Fibroblast of lung (primary cell): Measurements from ENCODE around the gene PPP1R12C. TPM values are rescaled to one million over a fixed set of nuclear protein-coding genes. Genes with fewer than 3 reads are reported as not detected.

Source experiments
- DNase-seq, 2 donors: peaks; one replicate each; pipeline versions ENCODE4 v3.0.0 to v3.0.0-alpha.2; 2010; ENCODE audit warnings: low read depth in 2 of 2
- H2AFZ ChIP-seq: 2 replicates; pipeline ENCODE4 v1.5.1; 2012; ENCODE audit warnings: low read length, control low read depth, inconsistent platforms
- H3K27ac ChIP-seq: 2 replicates; pipeline ENCODE4 v1.5.1; 2011; ENCODE audit warnings: low read length, control low read depth; ENCODE audit not compliant: insufficient read depth
- H3K27me3 ChIP-seq: 2 replicates; pipeline ENCODE4 v1.5.1; 2011; ENCODE audit warnings: mild to moderate bottlenecking, low read length; ENCODE audit not compliant: control insufficient read depth, insufficient read depth
- H3K36me3 ChIP-seq: 2 replicates; pipeline ENCODE4 v1.5.1; 2011; ENCODE audit warnings: low read length; ENCODE audit not compliant: control insufficient read depth, insufficient read depth
- H3K4me1 ChIP-seq: 2 replicates; pipeline ENCODE4 v1.5.1; 2011; ENCODE audit warnings: low read length; ENCODE audit not compliant: control insufficient read depth, insufficient read depth; ENCODE audit errors: extremely low read depth
- H3K4me2 ChIP-seq: 2 replicates; pipeline ENCODE4 v1.5.1; 2011; ENCODE audit warnings: low read length, control low read depth; ENCODE audit not compliant: insufficient read depth; ENCODE audit errors: extremely low read depth
- H3K4me3 ChIP-seq, 4 experiments: fragments of 200-600 bp in 1 of 4; sonication (generic) in 1 of 4; replicated peaks in 1 of 4; 2 replicates each; pipeline ENCODE4 v1.5.1; 2011 to 2016; ENCODE audit warnings: low read length in 4 of 4, low read depth in 3 of 4, mild to moderate bottlenecking in 3 of 4, control low read depth in 2 of 4, inconsistent platforms in 1 of 4, mixed read lengths in 1 of 4; ENCODE audit not compliant: insufficient read depth in 1 of 4; ENCODE audit errors: control extremely low read depth in 1 of 4
- H3K79me2 ChIP-seq: 2 replicates; pipeline ENCODE4 v1.5.1; 2012; ENCODE audit warnings: mild to moderate bottlenecking, low read length, inconsistent platforms; ENCODE audit not compliant: control insufficient read depth, insufficient read depth
- H3K9ac ChIP-seq: 2 replicates; pipeline ENCODE4 v1.5.1; 2011; ENCODE audit warnings: mild to moderate bottlenecking, low read length, control low read depth; ENCODE audit not compliant: insufficient read depth
- H3K9me3 ChIP-seq: 2 replicates; pipeline ENCODE4 v1.5.1; 2012; ENCODE audit warnings: low read depth, low read length; ENCODE audit not compliant: control insufficient read depth, insufficient read depth
- H4K20me1 ChIP-seq: 2 replicates; pipeline ENCODE4 v1.5.1; 2011; ENCODE audit warnings: low read length; ENCODE audit not compliant: control insufficient read depth, insufficient read depth; ENCODE audit errors: extremely low read depth
- EZH2 ChIP-seq: IDR thresholded peaks from 2 replicates; pipeline ENCODE4 v1.5.1; 2012; ENCODE audit warnings: low read length, control low read depth, mild to moderate bottlenecking; ENCODE audit errors: missing control alignments
- polyA plus RNA-seq, 2 donors: library from polyadenylated mRNA; depleted of rRNA in 1 of 2; stranded (reverse) in 1 of 2; unstranded in 1 of 2; fragments of >200 nt; gene quantifications; 2 replicates each; pipeline ENCODE4 v1.2.1, GENCODE V29; 2011 to 2012; ENCODE audit warnings: missing spikeins in 1 of 2
- total RNA-seq: library from RNA; depleted of rRNA; stranded (reverse); fragments of >200 nt; gene quantifications from 2 replicates; pipeline ENCODE4 v1.2.1, GENCODE V29; 2014
- TF ChIP-seq, protein P1 (sequence below), 2 donors: IDR thresholded peaks in 1 of 2; conservative IDR thresholded peaks in 1 of 2; 1 replicate in 1 of 2; 2 replicates in 1 of 2; pipeline ENCODE4 v1.5.1; 2011 to 2012; ENCODE audit warnings: low read length in 2 of 2, control low read depth in 1 of 2, inconsistent platforms in 1 of 2, low read depth in 1 of 2, mild to moderate bottlenecking in 1 of 2

The PPP1R12C gene
- total and polyA plus RNA-seq, 2 donors (not counting 1 experiment from before 2014, with no cell fraction given): 26.0 to 32.9 TPM

DNA sequence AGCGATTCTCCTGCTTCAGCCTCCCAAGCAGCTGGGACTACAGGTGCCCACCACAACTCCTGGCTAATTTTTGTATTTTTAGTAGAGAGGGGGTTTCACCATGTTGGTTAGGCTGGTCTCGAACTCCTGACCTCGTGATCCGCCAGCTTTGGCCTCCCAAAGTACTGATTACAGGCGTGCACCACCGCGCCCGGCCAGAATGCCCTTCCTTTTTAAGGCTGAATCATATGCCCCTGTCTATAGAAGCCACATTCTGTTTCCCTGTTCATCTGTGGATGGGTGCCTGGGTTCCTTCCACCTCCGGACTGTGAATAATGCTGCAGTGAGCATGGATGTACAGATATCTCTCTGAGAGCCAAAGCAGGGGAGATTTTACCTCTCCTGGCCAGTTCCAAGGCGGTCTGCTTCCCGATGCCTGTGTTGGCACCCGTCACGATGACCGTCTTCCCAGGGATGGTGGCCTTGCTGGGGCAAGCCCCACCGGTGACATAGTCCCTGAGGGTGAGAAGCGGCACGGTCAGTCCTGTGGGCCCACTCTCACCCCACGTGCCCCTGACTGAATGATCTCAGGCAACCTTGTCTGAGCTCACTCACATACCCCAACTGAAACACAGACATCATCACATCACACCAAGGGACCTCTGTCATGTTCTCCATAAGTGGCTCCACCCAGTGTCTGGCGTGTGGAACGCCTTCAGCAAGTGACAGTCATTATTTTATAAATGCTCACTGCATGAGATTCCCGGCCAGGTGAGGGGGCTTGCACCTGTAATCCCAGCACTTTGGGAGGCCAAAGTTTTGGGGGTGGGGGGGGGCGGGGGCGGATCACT is 58.4 kb downstream of the PPP1R12C start:
- no peak for DNase-seq
- Histone ChIP-seq H4K20me1 (no peaks in the 10 kb centered on the region), H3K27ac (no peak overlapping the region), H3K4me1 (no peaks in the 10 kb centered on the region), H3K9ac (no peak overlapping the region), H3K27me3 (no peaks in the 10 kb centered on the region), H3K36me3 (no peaks in the 10 kb centered on the region), H3K4me2 (no peak overlapping the region), H2AFZ (no peak overlapping the region), H3K79me2 (no peaks in the 10 kb centered on the region), H3K9me3 (no peaks in the 10 kb centered on the region), H3K4me3 (no peak overlapping the region)
- TF ChIP-seq, protein P1, sequence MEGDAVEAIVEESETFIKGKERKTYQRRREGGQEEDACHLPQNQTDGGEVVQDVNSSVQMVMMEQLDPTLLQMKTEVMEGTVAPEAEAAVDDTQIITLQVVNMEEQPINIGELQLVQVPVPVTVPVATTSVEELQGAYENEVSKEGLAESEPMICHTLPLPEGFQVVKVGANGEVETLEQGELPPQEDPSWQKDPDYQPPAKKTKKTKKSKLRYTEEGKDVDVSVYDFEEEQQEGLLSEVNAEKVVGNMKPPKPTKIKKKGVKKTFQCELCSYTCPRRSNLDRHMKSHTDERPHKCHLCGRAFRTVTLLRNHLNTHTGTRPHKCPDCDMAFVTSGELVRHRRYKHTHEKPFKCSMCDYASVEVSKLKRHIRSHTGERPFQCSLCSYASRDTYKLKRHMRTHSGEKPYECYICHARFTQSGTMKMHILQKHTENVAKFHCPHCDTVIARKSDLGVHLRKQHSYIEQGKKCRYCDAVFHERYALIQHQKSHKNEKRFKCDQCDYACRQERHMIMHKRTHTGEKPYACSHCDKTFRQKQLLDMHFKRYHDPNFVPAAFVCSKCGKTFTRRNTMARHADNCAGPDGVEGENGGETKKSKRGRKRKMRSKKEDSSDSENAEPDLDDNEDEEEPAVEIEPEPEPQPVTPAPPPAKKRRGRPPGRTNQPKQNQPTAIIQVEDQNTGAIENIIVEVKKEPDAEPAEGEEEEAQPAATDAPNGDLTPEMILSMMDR (conservative IDR thresholded peaks at IDR 0.05 in 1 of 2, IDR thresholded peaks at IDR 0.05 in 1 of 2; ENCODE audit: low read depth in 1 of 2, low read length in 2 of 2): no peak
- TF ChIP-seq EZH2: no peak

DNA sequence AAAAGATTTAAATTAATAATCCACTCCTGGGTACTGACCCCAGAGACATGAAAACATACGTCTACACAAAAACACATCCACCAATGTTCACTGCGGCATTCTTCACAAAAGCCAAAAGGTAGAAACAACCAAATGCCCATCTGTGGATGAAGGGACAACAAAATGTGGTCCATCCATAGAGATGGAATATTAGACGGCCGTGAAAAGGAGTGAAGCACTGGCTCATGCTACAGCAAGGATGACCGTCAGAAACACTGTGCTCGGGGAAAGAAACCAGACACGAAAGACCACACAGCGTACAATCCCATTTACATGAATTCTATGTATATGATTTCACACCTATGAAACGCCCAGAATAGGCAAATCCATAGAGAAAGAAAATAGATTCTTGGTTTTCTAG is 60.6 kb downstream of the PPP1R12C start:
- Histone ChIP-seq H3K79me2 (no peaks in the 10 kb centered on the region), H3K9me3 (no peaks in the 10 kb centered on the region), H4K20me1 (no peaks in the 10 kb centered on the region), H3K4me1 (no peaks in the 10 kb centered on the region), H3K27ac (no peak overlapping the region), H3K4me3 (no peak overlapping the region), H3K4me2 (no peak overlapping the region), H3K36me3 (peaks cover 2% of the 10 kb centered on the region), H3K9ac (no peak overlapping the region), H3K27me3 (no peaks in the 10 kb centered on the region), H2AFZ (no peak overlapping the region)
- TF ChIP-seq, protein P1 (conservative IDR thresholded peaks at IDR 0.05 in 1 of 2, IDR thresholded peaks at IDR 0.05 in 1 of 2; ENCODE audit: low read depth in 1 of 2, low read length in 2 of 2): no peak
- no peak for TF ChIP-seq EZH2
- no peak for DNase-seq

DNA sequence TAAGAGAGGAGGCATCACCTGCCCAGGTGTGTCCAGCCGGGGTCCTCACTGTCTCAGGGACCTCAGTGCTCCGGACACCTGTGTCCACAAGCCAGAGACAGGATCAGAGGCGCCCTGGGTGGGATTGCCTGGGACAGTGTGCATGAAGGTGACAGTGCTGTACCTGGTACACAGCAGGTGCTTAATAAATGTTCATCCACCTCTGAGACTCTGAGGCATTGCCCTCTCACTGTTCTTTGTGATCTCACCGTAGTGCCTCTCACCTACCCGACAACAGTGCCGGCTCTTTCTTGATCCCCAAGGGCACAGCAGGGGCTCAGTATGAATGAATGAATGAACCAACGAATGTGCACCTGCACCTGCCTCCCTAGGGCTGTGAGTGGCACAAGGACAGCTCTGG is 63.7 kb downstream of the PPP1R12C start:
- H2AFZ ChIP-seq: no peak overlapping the region
- H3K4me3 ChIP-seq: no peak overlapping the region
- TF ChIP-seq, protein P1 (conservative IDR thresholded peaks at IDR 0.05 in 1 of 2, IDR thresholded peaks at IDR 0.05 in 1 of 2; ENCODE audit: low read depth in 1 of 2, low read length in 2 of 2): no peak
- TF ChIP-seq EZH2: no peak
- H3K79me2 ChIP-seq: no peaks in the 10 kb centered on the region
- no peaks in the 10 kb centered on the region for H3K27me3 ChIP-seq
- no peak for DNase-seq
- no peaks in the 10 kb centered on the region for H4K20me1 ChIP-seq
- H3K27ac ChIP-seq: no peak overlapping the region
- H3K36me3 ChIP-seq: peaks cover 2% of the 10 kb centered on the region
- H3K9ac ChIP-seq: no peak overlapping the region
- H3K9me3 ChIP-seq: no peaks in the 10 kb centered on the region
- no peaks in the 10 kb centered on the region for H3K4me1 ChIP-seq
- H3K4me2 ChIP-seq: no peak overlapping the region
